ENCODE data around the gene TOMT. TPM values are rescaled to one million over a fixed set of nuclear protein-coding genes. Genes with fewer than 3 reads are reported as not detected.

TOMT gene
- total RNA-seq, 1 donor from 2014 or later, result not detected

DNA sequence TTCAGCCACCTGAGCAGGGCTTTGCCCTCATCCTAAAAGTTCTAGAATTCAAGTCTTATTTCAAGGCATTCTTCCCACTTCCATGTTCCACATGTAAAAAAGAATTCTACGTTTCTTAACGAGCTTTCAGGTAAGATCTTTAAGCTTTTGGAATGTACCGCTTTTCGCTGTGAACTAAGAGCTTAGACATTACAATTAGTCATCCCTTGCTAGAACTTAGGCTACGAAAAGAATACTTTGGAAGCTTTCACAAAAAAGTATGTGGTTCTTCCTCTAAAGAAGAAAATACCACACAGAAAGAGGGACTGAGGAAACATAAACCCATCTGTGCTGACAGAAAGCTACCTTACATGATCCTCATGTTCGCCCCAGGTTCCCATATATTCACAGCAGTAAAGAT lies 27.2 kb upstream of the TOMT start:
- Histone ChIP-seq H3K4me1 (ENCODE audit: insufficient read depth, low read length) (peaks cover 23% of the 10 kb centered on the region), H3K4me2 (ENCODE audit: low read length) (peak overlapping the region; percentile 95), H3K9ac (ENCODE audit: low read length) (peak overlapping the region; percentile 85), H4K20me1 (ENCODE audit: insufficient read depth, low read length) (no peaks in the 10 kb centered on the region), H2AFZ (ENCODE audit: low read depth, low read length) (peak overlapping the region; percentile 49), H3K79me2 (ENCODE audit: insufficient read depth, low read length) (peaks cover 63% of the 10 kb centered on the region), H3K27me3 (ENCODE audit: insufficient read depth, low read length) (no peaks in the 10 kb centered on the region), H3K36me3 (ENCODE audit: insufficient read depth, low read length) (no peaks in the 10 kb centered on the region), H3K27ac (ENCODE audit: low read depth, low read length) (peak overlapping the region; percentile 29), H3K4me3 (ENCODE audit: insufficient read depth, low read depth, low read length) (peak overlapping the region; percentile 93), H3K9me3 (ENCODE audit: insufficient read depth, low read depth, low read length) (no peaks in the 10 kb centered on the region)
- no peak overlapping the region for H3K27ac Mint-ChIP-seq (ENCODE audit: unreplicated experiment)
- TF ChIP-seq EZH2 (IDR thresholded peaks at IDR 0.05; ENCODE audit: insufficient read depth, low read length), result no peak
- TF ChIP-seq, protein P1, sequence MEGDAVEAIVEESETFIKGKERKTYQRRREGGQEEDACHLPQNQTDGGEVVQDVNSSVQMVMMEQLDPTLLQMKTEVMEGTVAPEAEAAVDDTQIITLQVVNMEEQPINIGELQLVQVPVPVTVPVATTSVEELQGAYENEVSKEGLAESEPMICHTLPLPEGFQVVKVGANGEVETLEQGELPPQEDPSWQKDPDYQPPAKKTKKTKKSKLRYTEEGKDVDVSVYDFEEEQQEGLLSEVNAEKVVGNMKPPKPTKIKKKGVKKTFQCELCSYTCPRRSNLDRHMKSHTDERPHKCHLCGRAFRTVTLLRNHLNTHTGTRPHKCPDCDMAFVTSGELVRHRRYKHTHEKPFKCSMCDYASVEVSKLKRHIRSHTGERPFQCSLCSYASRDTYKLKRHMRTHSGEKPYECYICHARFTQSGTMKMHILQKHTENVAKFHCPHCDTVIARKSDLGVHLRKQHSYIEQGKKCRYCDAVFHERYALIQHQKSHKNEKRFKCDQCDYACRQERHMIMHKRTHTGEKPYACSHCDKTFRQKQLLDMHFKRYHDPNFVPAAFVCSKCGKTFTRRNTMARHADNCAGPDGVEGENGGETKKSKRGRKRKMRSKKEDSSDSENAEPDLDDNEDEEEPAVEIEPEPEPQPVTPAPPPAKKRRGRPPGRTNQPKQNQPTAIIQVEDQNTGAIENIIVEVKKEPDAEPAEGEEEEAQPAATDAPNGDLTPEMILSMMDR (IDR thresholded peaks at IDR 0.05; ENCODE audit: insufficient read depth, low read depth, low read length), result no peak
- no peaks in the 10 kb centered on the region for H3K9me3 Mint-ChIP-seq (ENCODE audit: unreplicated experiment)
- peaks cover 16% of the 10 kb centered on the region for H3K4me1 Mint-ChIP-seq (ENCODE audit: low read depth, unreplicated experiment)
- H3K4me3 Mint-ChIP-seq (ENCODE audit: unreplicated experiment), result peak overlapping the region; percentile 37
- DNase-seq (ENCODE audit: low read depth) (peak; percentile 50), FAIRE-seq (no peak)
- H3K36me3 Mint-ChIP-seq (ENCODE audit: low read depth, unreplicated experiment), result peaks cover 2% of the 10 kb centered on the region
- no peaks in the 10 kb centered on the region for H3K27me3 Mint-ChIP-seq (ENCODE audit: low read depth, unreplicated experiment)

- Mint-ChIP-seq H3K4me1 (ENCODE audit: low read depth, unreplicated experiment) (peaks cover 16% of the 10 kb centered on the region), H3K4me3 (ENCODE audit: unreplicated experiment) (peak overlapping the region; percentile 91), H3K27ac (ENCODE audit: unreplicated experiment) (peak overlapping the region; percentile 81), H3K27me3 (ENCODE audit: low read depth, unreplicated experiment) (no peaks in the 10 kb centered on the region), H3K36me3 (ENCODE audit: low read depth, unreplicated experiment) (peaks cover 2% of the 10 kb centered on the region), H3K9me3 (ENCODE audit: unreplicated experiment) (no peaks in the 10 kb centered on the region)
- DNase-seq (ENCODE audit: low read depth) (no peak), FAIRE-seq (no peak)
- Histone ChIP-seq H3K9me3 (ENCODE audit: insufficient read depth, low read depth, low read length) (no peaks in the 10 kb centered on the region), H4K20me1 (ENCODE audit: insufficient read depth, low read length) (no peaks in the 10 kb centered on the region), H3K79me2 (ENCODE audit: insufficient read depth, low read length) (peaks cover 52% of the 10 kb centered on the region), H3K4me2 (ENCODE audit: low read length) (peak overlapping the region; percentile 95), H3K36me3 (ENCODE audit: insufficient read depth, low read length) (no peaks in the 10 kb centered on the region), H3K4me1 (ENCODE audit: insufficient read depth, low read length) (peaks cover 22% of the 10 kb centered on the region), H3K27me3 (ENCODE audit: insufficient read depth, low read length) (no peaks in the 10 kb centered on the region), H3K9ac (ENCODE audit: low read length) (peak overlapping the region; percentile 85), H2AFZ (ENCODE audit: low read depth, low read length) (peak overlapping the region; percentile 53), H3K4me3 (ENCODE audit: insufficient read depth, low read depth, low read length) (peak overlapping the region; percentile 93), H3K27ac (ENCODE audit: low read depth, low read length) (peak overlapping the region; percentile 85)
- TF ChIP-seq EZH2 (IDR thresholded peaks at IDR 0.05; ENCODE audit: insufficient read depth, low read length), result no peak
- TF ChIP-seq, protein P1 (IDR thresholded peaks at IDR 0.05; ENCODE audit: insufficient read depth, low read depth, low read length), result no peak
These were observed 25.9 kb upstream of the TOMT start for GRCh38 chr11:72079819-72080325.

Measured in astrocyte (in vitro differentiated cells and primary cell).